HepG2 (cell line): Measurements from ENCODE around the gene IL12A. TPM values are rescaled to one million over a fixed set of nuclear protein-coding genes. Genes with fewer than 3 reads are reported as not detected.

Experiments used
- CSRNP2 ChIP-seq: sonication (generic); formaldehyde crosslinking; conservative IDR thresholded peaks from 2 replicates; pipeline ENCODE4 v1.8.0; 2022; ENCODE audit warnings: low read depth, missing genetic modification reagents
- DPF2 ChIP-seq: sonication (generic); formaldehyde crosslinking; IDR thresholded peaks from 2 replicates; pipeline ENCODE4 v1.4.0; 2020; ENCODE audit warnings: mild to moderate bottlenecking, low read depth, missing genetic modification reagents, borderline replicate concordance
- E2F2 ChIP-seq: sonication (generic); formaldehyde crosslinking; IDR thresholded peaks from 2 replicates; pipeline ENCODE4 v1.4.0; 2020; ENCODE audit warnings: missing genetic modification reagents, borderline replicate concordance
- FOXC1 ChIP-seq: sonication (generic); formaldehyde crosslinking; IDR thresholded peaks from 2 replicates; pipeline ENCODE4 v1.8.0; 2022; ENCODE audit warnings: mild to moderate bottlenecking, missing genetic modification reagents, borderline replicate concordance
- KLF15 ChIP-seq: sonication (generic); formaldehyde crosslinking; IDR thresholded peaks from 2 replicates; pipeline ENCODE4 v1.8.1; 2023; ENCODE audit warnings: borderline replicate concordance, mild to moderate bottlenecking, inconsistent platforms, missing genetic modification reagents, mixed read lengths
- SAFB2 ChIP-seq: sonication (generic); formaldehyde crosslinking; IDR thresholded peaks from 2 replicates; pipeline ENCODE4 v1.5.1; 2020; ENCODE audit warnings: missing genetic modification reagents, low read depth, mild to moderate bottlenecking, borderline replicate concordance
- SMYD3 ChIP-seq: sonication (generic); formaldehyde crosslinking; IDR thresholded peaks from 2 replicates; pipeline ENCODE4 v1.8.1; 2023; ENCODE audit warnings: mild to moderate bottlenecking, missing genetic modification reagents
- SRY ChIP-seq: sonication (generic); formaldehyde crosslinking; IDR thresholded peaks from 2 replicates; pipeline ENCODE4 v1.8.0; 2022; ENCODE audit warnings: mild to moderate bottlenecking, missing genetic modification reagents
- TAF1 ChIP-seq: sonication (generic); formaldehyde crosslinking; IDR thresholded peaks from 2 replicates; pipeline ENCODE4 v1.4.0; 2020; ENCODE audit warnings: missing genetic modification reagents
- TRIM22 ChIP-seq: fragments of 450-650 bp; IDR thresholded peaks from 2 replicates; pipeline ENCODE4 v1.6.1; 2017
- ZBTB20 ChIP-seq: sonication (generic); formaldehyde crosslinking; IDR thresholded peaks from 2 replicates; pipeline ENCODE4 v1.8.1; 2023; ENCODE audit warnings: missing genetic modification reagents, low read depth, mild to moderate bottlenecking, borderline replicate concordance
- ZC3H13 ChIP-seq: sonication (generic); formaldehyde crosslinking; IDR thresholded peaks from 2 replicates; pipeline ENCODE4 v1.8.1; 2023; ENCODE audit warnings: mild to moderate bottlenecking, missing genetic modification reagents, moderate library complexity
- ZFAT ChIP-seq: sonication (generic); formaldehyde crosslinking; conservative IDR thresholded peaks from 2 replicates; pipeline ENCODE4 v1.8.1; 2023; ENCODE audit warnings: missing genetic modification reagents, inconsistent platforms
- ZHX2 ChIP-seq, 2 experiments: sonication (generic) in 1 of 2; formaldehyde crosslinking in 1 of 2; IDR thresholded peaks; 2 replicates each; pipeline versions ENCODE4 v1.6.1 to v1.9.0; 2014 to 2022; ENCODE audit warnings: antibody characterized with exemption in 1 of 2, borderline replicate concordance in 1 of 2, inconsistent platforms in 1 of 2, low read depth in 1 of 2, missing genetic modification reagents in 1 of 2
- ZMAT3 ChIP-seq: sonication (generic); formaldehyde crosslinking; conservative IDR thresholded peaks from 2 replicates; pipeline ENCODE4 v1.7.0; 2021; ENCODE audit warnings: missing genetic modification reagents
- ZMYM2 ChIP-seq: sonication (generic); formaldehyde crosslinking; IDR thresholded peaks from 2 replicates; pipeline ENCODE4 v1.8.0; 2022; ENCODE audit warnings: mild to moderate bottlenecking, missing genetic modification reagents
- ZNF788 ChIP-seq: sonication (generic); formaldehyde crosslinking; IDR thresholded peaks from 2 replicates; pipeline ENCODE4 v1.5.0; 2020; ENCODE audit warnings: mild to moderate bottlenecking, missing genetic modification reagents, borderline replicate concordance
- ZNF792 ChIP-seq: IDR thresholded peaks from 2 replicates; pipeline ENCODE4 v1.6.1; 2016
- ZNF878 ChIP-seq: sonication (generic); formaldehyde crosslinking; IDR thresholded peaks from 2 replicates; pipeline ENCODE4 v1.8.1; 2023; ENCODE audit warnings: mild to moderate bottlenecking, missing genetic modification reagents, moderate library complexity
- polyA plus RNA-seq, 8 experiments: library from polyadenylated mRNA; depleted of rRNA in 3 of 8; stranded (reverse) in 7 of 8; unstranded in 1 of 8; fragments of >200 nt; fragmentation: Illumina TruSeq in 4 of 8; extraction: Trizol in 4 of 8; gene quantifications; 2 replicates each; pipeline versions ENCODE4 v1.2.1 to v1.2.3, GENCODE V29; 2011 to 2016; ENCODE audit warnings: low read depth in 4 of 8, missing spikeins in 1 of 8, mixed read lengths in 1 of 8; ENCODE audit not compliant: insufficient read depth in 1 of 8
- total RNA-seq, 5 experiments: library from RNA; depleted of rRNA; stranded (reverse); fragments of >200 nt; fragmentation: Illumina TruSeq; extraction: Trizol; gene quantifications; 2 replicates each; pipeline ENCODE4 v1.2.3, GENCODE V29; 2016; ENCODE audit warnings: low read depth in 1 of 5

Gene IL12A
- total and polyA plus RNA-seq, 2 of the 13 experiments (the other 11 are each of a cell fraction or from before 2014, with no cell fraction given) = 0.36 to 1.1 TPM

GRCh38 chr3:159988617-159989271, at the start of gene IL12A (continued):
- TF ChIP-seq ZHX2 (IDR thresholded peaks at IDR 0.05; ENCODE audit: low read depth) = no peak
- TF ChIP-seq ZHX2 (CRISPR knock-in tag; IDR thresholded peaks at IDR 0.05; ENCODE audit: borderline replicate concordance) = no peak
- TF ChIP-seq ZNF878 = 0 out of 2 replicates have a peak, but pooled peaks have one; percentile 40
- TF ChIP-seq SAFB2 (CRISPR knock-in tag) = 0 out of 2 replicates have a peak, but pooled peaks have one; percentile 32
- TF ChIP-seq FOXC1 (CRISPR knock-in tag) = no peak; the same call in 1 of the 2 replicates
- 0 out of 2 replicates have a peak, but pooled peaks have one; percentile 24 for TF ChIP-seq ZBTB20 (CRISPR knock-in tag)
- no peak for TF ChIP-seq ZC3H13 (CRISPR knock-in tag)
- TF ChIP-seq DPF2 (CRISPR knock-in tag) = no peak
- no peak for TF ChIP-seq CSRNP2
- no peak for TF ChIP-seq E2F2 (CRISPR knock-in tag)
- TF ChIP-seq ZMAT3 (CRISPR knock-in tag) = no peak
- 0 out of 2 replicates have a peak, but pooled peaks have one; percentile 22 for TF ChIP-seq ZNF792 (CRISPR knock-in tag)
- TF ChIP-seq TAF1 (CRISPR knock-in tag) = peak; percentile 17; the same call in 1 of the 2 replicates
- TF ChIP-seq ZMYM2 (CRISPR knock-in tag) = no peak
- TF ChIP-seq KLF15 (CRISPR knock-in tag) = no peak
- peak; percentile 22; the same call in 1 of the 2 replicates for TF ChIP-seq ZNF788 (CRISPR knock-in tag)
- TF ChIP-seq SRY = peak; percentile 42; the same call in 1 of the 2 replicates
- no peak for TF ChIP-seq ZFAT (CRISPR knock-in tag)
- TF ChIP-seq TRIM22 = no peak
- TF ChIP-seq SMYD3 (CRISPR knock-in tag) = no peak
